Measurements from ENCODE around the gene TGFB1I1.
"Not testable (repeated sequence)": the region's sequence is repeated elsewhere in the genome, so short reads cannot be mapped to it uniquely, and the experiment has no call there.

Gene TGFB1I1

GRCh38 chr16:31473264-31473984, 1.5 kb downstream of the TGFB1I1 start:
- H3K4me3 Mint-ChIP-seq, result no peak overlapping the region
- peaks cover 33% of the 10 kb centered on the region for H3K27me3 Mint-ChIP-seq
- no peaks in the 10 kb centered on the region for H3K36me3 Mint-ChIP-seq (ENCODE audit: low read depth)
- no peak for DNase-seq
- H3K27ac Mint-ChIP-seq, result no peak overlapping the region
- H3K4me1 Mint-ChIP-seq (ENCODE audit: low read depth), result peaks cover 29% of the 10 kb centered on the region
- no peaks in the 10 kb centered on the region for H3K9me3 Mint-ChIP-seq

DNA sequence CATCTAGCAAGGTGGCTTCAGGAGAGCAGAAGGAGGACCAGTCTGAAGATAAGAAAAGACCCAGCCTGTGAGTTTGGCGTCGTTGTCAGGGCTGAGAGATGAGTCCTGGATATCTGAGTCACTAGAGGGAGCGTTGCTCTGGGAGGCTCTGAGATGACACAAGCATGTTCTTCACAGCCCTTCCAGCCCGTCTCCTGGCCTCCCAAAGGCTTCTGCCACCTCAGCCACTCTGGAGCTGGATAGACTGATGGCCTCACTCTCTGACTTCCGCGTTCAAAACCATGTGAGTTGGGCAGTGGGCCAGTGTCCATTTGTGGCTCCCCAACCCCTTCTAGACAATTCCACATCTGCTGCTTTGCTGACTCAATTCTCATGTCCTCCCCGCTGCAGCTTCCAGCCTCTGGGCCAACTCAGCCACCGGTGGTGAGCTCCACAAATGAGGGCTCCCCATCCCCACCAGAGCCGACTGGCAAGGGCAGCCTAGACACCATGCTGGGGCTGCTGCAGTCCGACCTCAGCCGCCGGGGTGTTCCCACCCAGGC, 2.3 kb downstream of the TGFB1I1 start:
- Mint-ChIP-seq H3K4me3 (no peak overlapping the region), H3K36me3 (ENCODE audit: low read depth) (no peaks in the 10 kb centered on the region), H3K9me3 (no peaks in the 10 kb centered on the region), H3K27ac (no peak overlapping the region), H3K27me3 (peaks cover 33% of the 10 kb centered on the region), H3K4me1 (ENCODE audit: low read depth) (peaks cover 29% of the 10 kb centered on the region)
- no peak for DNase-seq

- Mint-ChIP-seq H3K27me3 (peaks cover 33% of the 10 kb centered on the region), H3K36me3 (ENCODE audit: low read depth) (no peaks in the 10 kb centered on the region), H3K27ac (no peak overlapping the region), H3K4me1 (ENCODE audit: low read depth) (peaks cover 29% of the 10 kb centered on the region), H3K4me3 (no peak overlapping the region), H3K9me3 (no peaks in the 10 kb centered on the region)
- DNase-seq, result no peak
These were observed 3.1 kb downstream of the TGFB1I1 start for GRCh38 chr16:31474773-31475738.

DNA sequence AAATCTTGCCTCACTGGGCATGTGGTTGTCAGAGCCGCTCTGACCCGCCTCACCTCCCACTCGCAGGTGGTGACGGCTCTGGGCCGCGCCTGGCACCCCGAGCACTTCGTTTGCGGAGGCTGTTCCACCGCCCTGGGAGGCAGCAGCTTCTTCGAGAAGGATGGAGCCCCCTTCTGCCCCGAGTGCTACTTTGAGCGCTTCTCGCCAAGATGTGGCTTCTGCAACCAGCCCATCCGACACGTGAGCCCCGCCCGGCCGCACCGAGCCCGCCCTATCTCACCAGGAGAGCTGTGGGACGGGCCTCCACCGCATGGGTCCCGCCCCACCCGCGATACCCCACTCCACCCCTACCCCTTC, 4.0 kb downstream of the TGFB1I1 start:
- no peaks in the 10 kb centered on the region for H3K9me3 Mint-ChIP-seq
- peaks cover 33% of the 10 kb centered on the region for H3K27me3 Mint-ChIP-seq
- H3K36me3 Mint-ChIP-seq (ENCODE audit: low read depth), result no peaks in the 10 kb centered on the region
- peak overlapping the region; percentile 74 for H3K4me3 Mint-ChIP-seq
- peaks cover 29% of the 10 kb centered on the region for H3K4me1 Mint-ChIP-seq (ENCODE audit: low read depth)
- H3K27ac Mint-ChIP-seq, result no peak overlapping the region
- DNase-seq, result no peak

GRCh38 chr16:31476303-31477219, 4.6 kb downstream of the TGFB1I1 start:
- Mint-ChIP-seq H3K36me3 (ENCODE audit: low read depth) (no peaks in the 10 kb centered on the region), H3K27ac (peak overlapping the region; percentile 14), H3K9me3 (no peaks in the 10 kb centered on the region), H3K27me3 (peaks cover 27% of the 10 kb centered on the region), H3K4me3 (peak overlapping the region; percentile 74), H3K4me1 (ENCODE audit: low read depth) (peaks cover 29% of the 10 kb centered on the region)
- peak; percentile 90 for DNase-seq

DNA sequence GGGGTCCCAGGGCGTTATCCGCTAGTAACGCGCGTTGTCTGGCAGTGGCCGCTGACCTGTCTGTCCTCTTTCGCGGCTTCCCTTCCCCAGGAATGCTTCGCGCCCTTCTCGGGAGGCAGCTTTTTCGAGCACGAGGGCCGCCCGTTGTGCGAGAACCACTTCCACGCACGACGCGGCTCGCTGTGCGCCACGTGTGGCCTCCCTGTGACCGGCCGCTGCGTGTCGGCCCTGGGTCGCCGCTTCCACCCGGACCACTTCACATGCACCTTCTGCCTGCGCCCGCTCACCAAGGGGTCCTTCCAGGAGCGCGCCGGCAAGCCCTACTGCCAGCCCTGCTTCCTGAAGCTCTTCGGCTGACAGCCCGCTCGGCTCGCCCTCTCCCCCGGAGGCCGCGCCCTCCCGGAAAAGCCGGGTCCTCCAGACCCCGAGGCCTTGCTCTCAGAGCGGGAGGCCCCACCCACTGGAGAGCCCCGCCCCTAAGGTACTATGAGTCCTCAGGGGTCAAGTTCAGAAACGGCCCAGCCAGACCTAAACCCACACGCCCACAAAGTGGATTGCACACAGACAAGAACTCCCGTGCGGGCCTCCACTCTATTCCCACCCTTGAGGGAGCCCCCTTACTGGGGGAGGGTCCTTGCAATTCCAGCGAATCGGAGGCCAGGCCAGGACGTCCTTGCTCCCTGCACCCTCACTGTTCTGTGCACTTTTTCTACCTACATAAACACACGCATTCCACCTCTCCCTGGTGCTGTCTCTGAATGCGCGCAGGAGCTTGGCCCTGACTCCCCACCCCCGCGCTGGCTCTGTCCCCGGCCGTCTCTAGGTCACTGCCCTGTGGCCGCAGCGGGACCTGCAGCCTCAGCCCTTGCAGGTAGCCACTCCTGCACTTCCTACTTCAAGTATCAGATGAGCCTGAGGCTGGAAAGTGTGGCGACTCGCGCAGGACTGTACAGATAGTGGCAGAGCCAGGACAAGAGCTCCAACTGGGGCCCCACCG, 5.6 kb downstream of the TGFB1I1 start:
- Mint-ChIP-seq H3K36me3 (ENCODE audit: low read depth) (no peaks in the 10 kb centered on the region), H3K27me3 (peaks cover 24% of the 10 kb centered on the region), H3K9me3 (no peaks in the 10 kb centered on the region), H3K4me1 (ENCODE audit: low read depth) (peaks cover 27% of the 10 kb centered on the region), H3K27ac (no peak overlapping the region), H3K4me3 (peak overlapping the region; percentile 68)
- peak; percentile 65 for DNase-seq

DNA sequence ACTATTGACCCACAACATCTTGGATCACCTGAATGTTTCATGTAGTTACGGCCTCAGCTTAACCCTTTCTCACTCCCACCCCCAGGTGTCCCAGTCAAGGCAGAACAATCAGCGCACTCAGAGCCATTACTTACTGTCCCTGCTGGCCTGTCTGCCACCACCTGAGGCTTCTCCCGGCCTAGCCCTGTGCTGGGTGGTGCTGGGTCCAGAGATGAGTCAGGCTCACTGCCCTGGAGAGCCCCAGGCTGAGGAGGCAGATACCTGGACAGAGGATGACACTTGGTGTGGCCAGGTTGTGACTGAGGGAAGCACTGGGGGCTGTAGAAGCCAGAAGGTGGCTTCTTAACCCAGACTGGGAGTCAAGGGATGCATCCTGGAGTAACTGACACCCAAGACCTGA, 7.0 kb downstream of the TGFB1I1 start:
- Mint-ChIP-seq H3K27me3 (peaks cover 15% of the 10 kb centered on the region), H3K4me1 (ENCODE audit: low read depth) (peaks cover 22% of the 10 kb centered on the region), H3K27ac (no peak overlapping the region), H3K36me3 (ENCODE audit: low read depth) (no peaks in the 10 kb centered on the region), H3K4me3 (no peak overlapping the region), H3K9me3 (no peaks in the 10 kb centered on the region)
- no peak for DNase-seq

- Mint-ChIP-seq H3K4me3 (no peak overlapping the region), H3K9me3 (no peaks in the 10 kb centered on the region), H3K27me3 (peaks cover 10% of the 10 kb centered on the region), H3K27ac (no peak overlapping the region), H3K4me1 (ENCODE audit: low read depth) (peaks cover 22% of the 10 kb centered on the region), H3K36me3 (ENCODE audit: low read depth) (no peaks in the 10 kb centered on the region)
- DNase-seq, result no peak
These were observed 7.8 kb downstream of the TGFB1I1 start for GRCh38 chr16:31479751-31480150.

GRCh38 chr16:31480851-31481536, 9.0 kb downstream of the TGFB1I1 start:
- no peak for DNase-seq
- H3K9me3 Mint-ChIP-seq, result no peaks in the 10 kb centered on the region
- no peak overlapping the region for H3K27ac Mint-ChIP-seq
- peaks cover 20% of the 10 kb centered on the region for H3K4me1 Mint-ChIP-seq (ENCODE audit: low read depth)
- H3K4me3 Mint-ChIP-seq, result no peak overlapping the region
- no peaks in the 10 kb centered on the region for H3K36me3 Mint-ChIP-seq (ENCODE audit: low read depth)
- peaks cover 6% of the 10 kb centered on the region for H3K27me3 Mint-ChIP-seq

DNA sequence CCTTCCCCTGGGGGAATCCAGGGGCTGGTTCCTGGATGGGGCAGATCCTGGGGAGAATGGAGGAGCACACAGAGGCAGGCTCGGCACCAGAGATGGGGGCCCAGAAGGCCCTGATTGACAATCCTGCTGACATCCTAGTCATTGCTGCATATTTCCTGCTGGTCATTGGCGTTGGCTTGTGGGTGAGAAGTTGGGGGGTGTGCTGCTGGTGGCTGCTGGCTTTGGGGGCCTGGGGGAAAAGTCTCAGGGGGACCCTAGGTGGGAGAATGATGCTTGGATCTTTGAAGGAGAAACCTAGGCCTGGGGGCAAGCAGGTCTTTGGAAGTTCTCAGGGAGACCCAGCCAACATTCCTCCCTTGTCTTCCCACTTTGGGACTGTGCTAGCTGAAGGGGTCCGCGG, 11.1 kb downstream of the TGFB1I1 start, which contains the start of gene SLC5A2:
TSS of gene SLC5A2 (plus strand) at position 43 of the 400 bp plus-strand sequence. CDS start at position 57, 14 bp downstream.
- peaks cover 12% of the 10 kb centered on the region for H3K4me1 Mint-ChIP-seq (ENCODE audit: low read depth)
- no peak within 1 kb of the TSS for H3K4me3 Mint-ChIP-seq
- no peaks in the 10 kb centered on the region for H3K36me3 Mint-ChIP-seq (ENCODE audit: low read depth)
- no peak for DNase-seq
- H3K27ac Mint-ChIP-seq, result no peak within 1 kb of the TSS
- no peaks in the 10 kb centered on the region for H3K9me3 Mint-ChIP-seq
- no peaks in the 10 kb centered on the region for H3K27me3 Mint-ChIP-seq

- not testable (repeated sequence) for H3K9me3 Mint-ChIP-seq; DNase-seq; H3K4me3 Mint-ChIP-seq; H3K27ac Mint-ChIP-seq; H3K27me3 Mint-ChIP-seq; H3K36me3 Mint-ChIP-seq (ENCODE audit: low read depth)
- H3K4me1 Mint-ChIP-seq (ENCODE audit: low read depth), result peaks cover 11% of the 10 kb centered on the region
These were observed 12.1 kb downstream of the TGFB1I1 start for GRCh38 chr16:31484048-31484447.

- DNase-seq, result no peak
- no peak overlapping the region for H3K27ac Mint-ChIP-seq
- H3K36me3 Mint-ChIP-seq (ENCODE audit: low read depth), result peaks cover 2% of the 10 kb centered on the region
- no peak overlapping the region for H3K4me3 Mint-ChIP-seq
- peaks cover 11% of the 10 kb centered on the region for H3K4me1 Mint-ChIP-seq (ENCODE audit: low read depth)
- H3K9me3 Mint-ChIP-seq, result no peaks in the 10 kb centered on the region
- no peaks in the 10 kb centered on the region for H3K27me3 Mint-ChIP-seq
These were observed 12.7 kb downstream of the TGFB1I1 start for GRCh38 chr16:31484491-31485171.

Data from activated T-cell treated with anti-CD3 and anti-CD28 coated beads, Interleukin-2, amount 50 U/mL, for 24 hours (primary cell).